ENCODE measurements around the gene TMEM181.
"Not testable (repeated sequence)": the region's sequence is repeated elsewhere in the genome, so short reads cannot be mapped to it uniquely, and the experiment has no call there.

Gene TMEM181

GRCh38 chr6:158628542-158628941 lies 68.7 kb downstream of the TMEM181 start:
- TF ChIP-seq, protein P1, sequence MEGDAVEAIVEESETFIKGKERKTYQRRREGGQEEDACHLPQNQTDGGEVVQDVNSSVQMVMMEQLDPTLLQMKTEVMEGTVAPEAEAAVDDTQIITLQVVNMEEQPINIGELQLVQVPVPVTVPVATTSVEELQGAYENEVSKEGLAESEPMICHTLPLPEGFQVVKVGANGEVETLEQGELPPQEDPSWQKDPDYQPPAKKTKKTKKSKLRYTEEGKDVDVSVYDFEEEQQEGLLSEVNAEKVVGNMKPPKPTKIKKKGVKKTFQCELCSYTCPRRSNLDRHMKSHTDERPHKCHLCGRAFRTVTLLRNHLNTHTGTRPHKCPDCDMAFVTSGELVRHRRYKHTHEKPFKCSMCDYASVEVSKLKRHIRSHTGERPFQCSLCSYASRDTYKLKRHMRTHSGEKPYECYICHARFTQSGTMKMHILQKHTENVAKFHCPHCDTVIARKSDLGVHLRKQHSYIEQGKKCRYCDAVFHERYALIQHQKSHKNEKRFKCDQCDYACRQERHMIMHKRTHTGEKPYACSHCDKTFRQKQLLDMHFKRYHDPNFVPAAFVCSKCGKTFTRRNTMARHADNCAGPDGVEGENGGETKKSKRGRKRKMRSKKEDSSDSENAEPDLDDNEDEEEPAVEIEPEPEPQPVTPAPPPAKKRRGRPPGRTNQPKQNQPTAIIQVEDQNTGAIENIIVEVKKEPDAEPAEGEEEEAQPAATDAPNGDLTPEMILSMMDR (IDR thresholded peaks at IDR 0.05; ENCODE audit: low read depth, low read length, missing control alignments), result no peak
- no peak for DNase-seq (ENCODE audit: extremely low read depth, low read depth)
- H3K4me3 ChIP-seq (replicated peaks; ENCODE audit: low read depth, low read length), result no peak overlapping the region

DNA sequence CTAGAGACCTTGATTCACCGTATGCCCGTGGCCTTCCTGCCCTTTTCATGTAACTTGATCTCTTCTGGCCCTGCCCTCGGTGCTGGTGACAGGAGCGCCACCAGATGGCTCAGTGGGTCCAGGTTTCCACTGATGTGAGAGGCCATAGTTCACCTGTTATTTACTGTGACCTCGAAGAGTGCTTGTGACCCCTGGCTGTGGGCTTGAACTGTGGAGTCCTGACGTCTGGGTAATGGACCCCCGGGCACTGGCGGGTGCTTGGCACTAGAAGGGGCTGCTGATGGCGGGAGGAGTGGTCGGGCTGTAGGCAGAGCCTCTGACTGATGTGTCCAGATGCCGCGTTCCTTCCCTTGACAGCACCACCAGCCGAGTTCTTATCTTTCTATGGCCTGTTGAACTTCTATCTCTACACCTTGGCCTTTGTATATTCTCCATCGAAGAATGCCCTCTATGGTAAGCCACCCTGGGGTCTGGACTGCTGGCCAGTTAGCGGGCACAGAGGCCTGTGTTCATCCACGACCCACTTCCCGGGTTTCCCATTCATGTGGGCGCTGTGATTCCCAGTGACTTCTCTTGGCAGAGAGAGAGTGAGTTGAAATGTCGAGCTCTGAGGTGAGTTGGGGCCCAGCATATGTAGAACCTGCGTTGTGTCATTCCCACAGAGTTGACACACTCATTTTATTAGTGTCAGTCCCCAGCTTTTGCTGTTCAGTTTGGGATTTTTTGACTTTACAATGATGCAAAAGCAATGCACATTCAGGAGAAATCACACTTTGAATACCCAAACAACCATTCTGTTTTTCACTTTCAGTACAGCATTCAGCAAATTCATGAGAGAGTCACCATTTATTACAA lies 69.7 kb downstream of the TMEM181 start:
- DNase-seq (ENCODE audit: extremely low read depth, low read depth), result no peak
- no peak overlapping the region for H3K4me3 ChIP-seq (replicated peaks; ENCODE audit: low read depth, low read length)
- TF ChIP-seq, protein P1 (IDR thresholded peaks at IDR 0.05; ENCODE audit: low read depth, low read length, missing control alignments), result no peak

GRCh38 chr6:158630938-158631616 lies 71.2 kb downstream of the TMEM181 start:
- no peak overlapping the region for H3K4me3 ChIP-seq (replicated peaks; ENCODE audit: low read depth, low read length)
- DNase-seq (ENCODE audit: extremely low read depth, low read depth), result no peak
- TF ChIP-seq, protein P1 (IDR thresholded peaks at IDR 0.05; ENCODE audit: low read depth, low read length, missing control alignments), result no peak

DNA sequence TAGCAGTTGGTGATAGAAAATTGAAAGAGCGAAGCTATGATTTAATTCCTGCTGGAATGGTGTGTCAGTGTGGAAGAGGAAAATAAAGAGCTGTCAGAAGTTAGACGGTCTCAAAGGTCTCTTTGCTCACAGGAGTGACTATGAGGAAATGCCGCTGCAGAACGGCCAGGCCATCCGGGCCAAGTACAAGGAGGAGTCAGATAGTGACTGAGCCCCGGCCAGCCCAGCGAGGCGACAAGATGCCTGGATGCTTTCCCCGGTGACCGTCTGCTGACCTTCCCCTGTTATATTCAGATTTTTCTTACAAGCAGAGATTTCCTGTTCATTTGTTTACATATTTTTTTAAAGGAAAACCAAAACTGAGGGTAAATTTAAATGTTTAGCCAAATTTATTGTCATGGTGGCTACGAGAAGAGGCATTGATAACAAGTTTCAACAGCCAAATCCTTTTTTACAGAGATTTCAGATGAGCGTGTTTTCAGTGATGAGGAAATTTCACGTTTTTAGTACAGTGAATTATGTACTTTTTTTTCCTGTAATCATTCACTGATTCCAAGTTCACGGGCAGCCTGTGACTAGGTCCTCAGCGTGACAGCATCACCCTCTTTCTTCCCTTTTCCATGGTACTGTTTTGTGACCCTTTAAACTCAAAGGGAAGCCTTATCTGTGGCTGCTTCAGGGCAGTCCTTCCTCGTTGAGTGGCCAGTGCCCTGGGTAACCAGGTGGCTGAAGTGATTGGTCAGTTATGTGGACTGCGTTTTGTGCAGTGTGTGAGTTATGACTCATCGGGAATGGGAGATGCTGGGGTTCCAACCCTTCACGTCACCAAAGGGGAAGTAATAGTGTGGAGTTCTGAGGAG lies 72.0 kb downstream of the TMEM181 start:
- no peak overlapping the region for H3K4me3 ChIP-seq (replicated peaks; ENCODE audit: low read depth, low read length)
- peak; percentile 49 for DNase-seq (ENCODE audit: extremely low read depth, low read depth)
- TF ChIP-seq, protein P1 (IDR thresholded peaks at IDR 0.05; ENCODE audit: low read depth, low read length, missing control alignments), result no peak

DNA sequence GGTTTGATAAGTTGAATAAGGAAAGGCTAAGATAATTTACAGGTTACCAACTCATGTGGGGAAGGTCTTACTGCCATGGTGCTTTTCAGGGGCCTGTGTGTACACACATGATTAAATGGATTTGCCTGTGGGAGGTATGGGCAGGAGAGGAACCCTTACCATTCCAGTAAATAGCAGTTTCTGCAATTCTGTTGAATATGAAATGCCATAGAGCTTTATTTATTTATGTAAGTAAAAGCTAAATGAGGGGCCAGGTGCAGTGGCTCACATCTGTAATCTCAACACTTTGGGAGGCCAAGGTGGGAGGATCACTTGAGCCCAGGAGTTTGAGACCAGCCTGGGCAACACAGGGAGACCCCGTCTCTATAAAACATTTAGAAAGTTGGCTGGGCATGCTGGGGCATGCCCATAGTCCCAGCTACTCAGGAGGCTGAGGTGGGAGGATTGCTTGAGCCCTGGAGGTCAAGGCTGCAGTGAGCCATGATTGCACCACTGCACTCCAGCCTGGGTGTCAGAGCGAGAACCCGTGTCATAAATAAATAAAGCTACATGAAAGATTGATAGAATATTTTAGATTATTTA lies 72.7 kb downstream of the TMEM181 start:
- not testable (repeated sequence) for H3K4me3 ChIP-seq (replicated peaks; ENCODE audit: low read depth, low read length); DNase-seq (ENCODE audit: extremely low read depth, low read depth)

DNA sequence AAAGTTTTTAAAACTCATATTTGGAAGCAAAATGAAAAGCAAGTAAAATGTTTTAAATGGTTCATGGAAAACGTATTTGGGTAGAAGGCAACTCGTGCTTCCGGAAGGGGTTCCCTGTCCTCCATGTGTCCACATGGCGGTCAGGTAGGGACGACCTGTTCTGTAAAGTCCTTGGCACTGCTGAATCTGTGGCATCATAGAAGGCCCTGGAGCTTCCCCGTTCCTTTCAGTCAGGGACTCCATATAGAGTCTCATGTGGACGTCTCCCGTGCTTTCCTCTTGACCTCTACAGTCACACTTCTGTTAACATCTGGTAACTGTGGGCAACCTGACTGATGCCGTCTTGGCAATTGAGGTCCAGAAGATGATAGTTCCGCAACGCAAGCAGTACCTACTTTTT lies 73.2 kb downstream of the TMEM181 start:
- H3K4me3 ChIP-seq (replicated peaks; ENCODE audit: low read depth, low read length), result no peak overlapping the region
- TF ChIP-seq, protein P1 (IDR thresholded peaks at IDR 0.05; ENCODE audit: low read depth, low read length, missing control alignments), result no peak
- DNase-seq (ENCODE audit: extremely low read depth, low read depth), result no peak
